ENCODE data around the gene XXYLT1. TPM values are rescaled to one million over a fixed set of nuclear protein-coding genes. Genes with fewer than 3 reads are reported as not detected.

Gene XXYLT1
- total and polyA plus RNA-seq, 2 of the 8 experiments (the other 6 are each of a cell fraction or from before 2014, with no cell fraction given), result 18.9 to 23.8 TPM

DNA sequence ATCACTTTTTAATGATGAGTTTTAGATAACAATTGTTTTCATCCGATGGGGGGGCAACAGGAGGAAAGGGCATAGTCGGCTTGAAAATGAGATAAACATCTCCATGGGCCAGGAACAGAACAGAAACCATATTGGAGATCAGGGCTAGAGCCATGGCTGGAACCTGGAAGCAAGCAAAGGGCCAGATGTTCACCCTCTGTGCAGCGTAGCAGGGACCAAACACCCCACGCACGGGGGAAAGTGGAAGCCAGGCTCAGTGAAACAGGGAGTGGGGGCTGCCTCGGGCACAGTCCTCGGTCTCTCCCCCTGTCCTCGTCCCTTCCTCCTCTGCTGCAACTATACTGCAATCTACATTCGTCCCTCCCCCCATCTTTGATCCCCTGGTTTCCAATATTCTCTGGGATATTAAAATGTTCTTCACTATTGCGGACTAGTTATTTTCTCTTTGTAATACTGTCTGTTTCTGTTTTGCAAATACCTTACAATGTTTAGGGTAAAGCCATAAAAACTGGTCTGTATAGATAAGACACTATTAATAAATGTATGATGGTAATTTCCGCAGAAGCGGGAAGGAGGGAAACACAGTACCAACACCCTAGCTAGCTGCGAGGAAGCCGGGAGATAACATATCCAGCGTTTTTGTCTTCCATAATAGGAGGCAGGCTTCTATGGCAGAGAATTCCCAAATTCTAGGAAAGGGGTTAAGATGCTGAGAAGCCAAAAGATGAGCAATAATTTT lies 121.5 kb downstream of the XXYLT1 start:
- Histone ChIP-seq H4K91ac (replicated peaks; ENCODE audit: insufficient read length, low read length) (peak overlapping the region; percentile 56), H4K20me1 (replicated peaks in 1 of 2; ENCODE audit: control insufficient read depth in 1 of 2, insufficient read depth in 2 of 2, low read length in 2 of 2) (no peaks in the 10 kb centered on the region), H2BK15ac (ENCODE audit: low read length) (no peak overlapping the region; the same call in 1 of the 2 replicates), H3K9ac (replicated peaks in 1 of 4; ENCODE audit: extremely low read depth in 1 of 4, low read depth in 3 of 4, low read length in 3 of 4) (no peak overlapping the region), H3K4me1 (replicated peaks in 1 of 4; ENCODE audit: control insufficient read depth in 3 of 4, insufficient read depth in 4 of 4, low read length in 3 of 4) (peaks cover 13 to 37% (median 24%) of the 10 kb centered on the region in 4 experiments; a peak in 6 of 7 replicates), H3K4ac (replicated peaks; ENCODE audit: insufficient read length, low read depth, low read length) (peak overlapping the region; percentile 36), H2BK120ac (replicated peaks; ENCODE audit: low read depth, low read length) (no peak overlapping the region), H4K5ac (ENCODE audit: insufficient read length, low read depth, low read length) (no peak overlapping the region), H3K14ac (ENCODE audit: insufficient read length) (no peak overlapping the region), H3K79me1 (ENCODE audit: low read depth, low read length) (no peaks in the 10 kb centered on the region), H3K23me2 (ENCODE audit: low read depth, low read length) (peaks cover 4% of the 10 kb centered on the region; the same call in 1 of the 2 replicates), H3K4me3 (ENCODE audit: extremely low read depth in 1 of 4, insufficient read depth in 2 of 4, low read depth in 3 of 4, low read length in 4 of 4) (no peak overlapping the region), H2AK5ac (ENCODE audit: low read depth, low read length) (no peak overlapping the region; the same call in 1 of the 2 replicates), H3K18ac (ENCODE audit: extremely low read depth, low read length) (0 out of 2 replicates have a peak overlapping the region, but pooled peaks have one; percentile 94), H3K27me3 (replicated peaks in 1 of 4; ENCODE audit: control insufficient read depth in 3 of 4, extremely low read depth in 1 of 4, insufficient read depth in 3 of 4, low read length in 3 of 4) (no peaks in the 10 kb centered on the region), H2BK5ac (ENCODE audit: low read depth, low read length) (0 out of 2 replicates have a peak overlapping the region, but pooled peaks have one; percentile 99), H3K23ac (ENCODE audit: insufficient read length) (no peak overlapping the region), H3K9me3 (ENCODE audit: insufficient read depth in 2 of 2, low read depth in 1 of 2, low read length in 1 of 2) (no peaks in the 10 kb centered on the region), H4K8ac (ENCODE audit: extremely low read depth, insufficient read depth, low read length) (no peak overlapping the region), H2BK12ac (ENCODE audit: low read depth, low read length) (0 out of 2 replicates have a peak overlapping the region, but pooled peaks have one; percentile 22), H3K4me2 (ENCODE audit: insufficient read depth in 1 of 2, low read depth in 2 of 2, low read length in 2 of 2) (peak overlapping the region in 1 of 2 experiments; percentile 97; a peak in 3 of 4 replicates), H3K56ac (replicated peaks; ENCODE audit: insufficient read length, low read depth, low read length) (no peak overlapping the region), H3K79me2 (ENCODE audit: control insufficient read depth in 1 of 2, insufficient read depth in 2 of 2, low read length in 2 of 2) (peaks cover 0 to 10% of the 10 kb centered on the region in 2 experiments; a peak in 2 of 4 replicates), H2BK20ac (ENCODE audit: low read length) (no peak overlapping the region), H3K27ac (ENCODE audit: low read depth, low read length) (no peak overlapping the region), H2AFZ (ENCODE audit: low read length) (no peak overlapping the region), H3K36me3 (ENCODE audit: control insufficient read depth in 2 of 4, insufficient read depth in 4 of 4, low read length in 3 of 4) (no peaks in the 10 kb centered on the region)
- DNase-seq (ENCODE audit: low read depth in 1 of 2, low spot score in 2 of 2) (no peak), FAIRE-seq (no peak)
- WGBS, 2 experiments (ENCODE audit: extremely low coverage in 1 of 2, insufficient coverage in 1 of 2, insufficient read length in 1 of 2, insufficient replicate concordance in 2 of 2, low coverage in 1 of 2, low lambda C conversion rate in 2 of 2, missing lambda C conversion rate in 1 of 2), result 79% methylated on average over 15 of the region's 15 CpGs; no CpG with 5 or more reads in 1 of the 2 experiments
- POLR2A ChIA-PET (ENCODE audit: partially characterized antibody), result no interaction called here
- CTCF ChIA-PET (ENCODE audit: partially characterized antibody), result interaction anchor here (1.4 to 1.8 kb wide), 2 partner anchors 42 to 467 kb away, joined by 4 to 7 read pairs; no protein-coding TSS in a partner anchor
- TF ChIP-seq FOSL1 (IDR thresholded peaks at IDR 0.05; ENCODE audit: insufficient read depth, low read depth, low read length), result no peak
- no peak for TF ChIP-seq CHD1 (IDR thresholded peaks at IDR 0.05; ENCODE audit: low read depth, low read length)
- no peak for TF ChIP-seq POU5F1 (IDR thresholded peaks at IDR 0.05; ENCODE audit: low read depth, low read length)
- TF ChIP-seq YY1 (IDR thresholded peaks at IDR 0.05; ENCODE audit: low read depth, low read length), result no peak
- no peak for TF ChIP-seq KDM5A (IDR thresholded peaks at IDR 0.05; ENCODE audit: low read length)
- TF ChIP-seq RBBP5 (IDR thresholded peaks at IDR 0.05; ENCODE audit: borderline replicate concordance, low read depth, low read length), result no peak
- TF ChIP-seq EZH2 (IDR thresholded peaks at IDR 0.05; ENCODE audit: low read depth, low read length, severe bottlenecking), result no peak
- TF ChIP-seq, protein P1, sequence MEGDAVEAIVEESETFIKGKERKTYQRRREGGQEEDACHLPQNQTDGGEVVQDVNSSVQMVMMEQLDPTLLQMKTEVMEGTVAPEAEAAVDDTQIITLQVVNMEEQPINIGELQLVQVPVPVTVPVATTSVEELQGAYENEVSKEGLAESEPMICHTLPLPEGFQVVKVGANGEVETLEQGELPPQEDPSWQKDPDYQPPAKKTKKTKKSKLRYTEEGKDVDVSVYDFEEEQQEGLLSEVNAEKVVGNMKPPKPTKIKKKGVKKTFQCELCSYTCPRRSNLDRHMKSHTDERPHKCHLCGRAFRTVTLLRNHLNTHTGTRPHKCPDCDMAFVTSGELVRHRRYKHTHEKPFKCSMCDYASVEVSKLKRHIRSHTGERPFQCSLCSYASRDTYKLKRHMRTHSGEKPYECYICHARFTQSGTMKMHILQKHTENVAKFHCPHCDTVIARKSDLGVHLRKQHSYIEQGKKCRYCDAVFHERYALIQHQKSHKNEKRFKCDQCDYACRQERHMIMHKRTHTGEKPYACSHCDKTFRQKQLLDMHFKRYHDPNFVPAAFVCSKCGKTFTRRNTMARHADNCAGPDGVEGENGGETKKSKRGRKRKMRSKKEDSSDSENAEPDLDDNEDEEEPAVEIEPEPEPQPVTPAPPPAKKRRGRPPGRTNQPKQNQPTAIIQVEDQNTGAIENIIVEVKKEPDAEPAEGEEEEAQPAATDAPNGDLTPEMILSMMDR (IDR thresholded peaks at IDR 0.05; ENCODE audit: control extremely low read depth in 1 of 3, insufficient read depth in 1 of 3, low read depth in 1 of 3, low read length in 3 of 3), result no peak
- no peak for TF ChIP-seq SAP30 (IDR thresholded peaks at IDR 0.05; ENCODE audit: insufficient read depth, insufficient replicate concordance, low read length)
